GM21447 (cell line): ENCODE measurements around the gene TEX52.

ENCODE experiments used
- ATAC-seq: cut with Tn5 transposase; IDR thresholded peaks from one replicate; pipeline ENCODE4 v1.9.1; 2021; ENCODE audit not compliant: unreplicated experiment

TEX52 gene

DNA sequence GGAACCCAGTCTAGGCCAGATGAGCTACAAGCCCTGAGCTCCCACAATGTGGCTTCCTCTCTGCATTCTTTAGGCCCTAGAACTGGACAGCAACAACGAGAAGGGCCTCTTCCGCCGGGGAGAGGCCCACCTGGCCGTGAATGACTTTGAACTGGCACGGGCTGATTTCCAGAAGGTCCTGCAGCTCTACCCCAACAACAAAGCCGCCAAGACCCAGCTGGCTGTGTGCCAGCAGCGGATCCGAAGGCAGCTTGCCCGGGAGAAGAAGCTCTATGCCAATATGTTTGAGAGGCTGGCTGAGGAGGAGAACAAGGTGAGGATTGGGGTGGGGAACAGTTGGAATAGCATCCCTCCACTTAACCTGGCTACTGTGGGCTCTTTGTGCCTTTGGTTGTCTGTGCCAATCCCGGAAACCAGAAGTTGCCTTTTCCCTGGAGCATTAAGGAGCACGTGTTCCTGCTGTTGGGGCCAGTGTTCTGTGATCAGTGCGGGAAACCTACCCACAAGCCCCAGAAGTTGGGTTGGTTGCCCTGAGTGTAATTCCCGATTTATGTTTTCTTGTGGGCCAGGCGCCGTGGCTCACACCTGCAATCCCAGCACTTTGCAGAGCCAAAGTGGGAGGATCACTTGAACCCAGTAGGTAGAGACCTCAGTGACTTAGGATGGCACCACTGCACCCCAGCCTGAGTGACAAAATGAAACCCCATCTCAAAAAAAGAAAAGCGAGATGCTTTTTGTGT, 55.6 kb downstream of the TEX52 start:
- no peak for ATAC-seq

DNA sequence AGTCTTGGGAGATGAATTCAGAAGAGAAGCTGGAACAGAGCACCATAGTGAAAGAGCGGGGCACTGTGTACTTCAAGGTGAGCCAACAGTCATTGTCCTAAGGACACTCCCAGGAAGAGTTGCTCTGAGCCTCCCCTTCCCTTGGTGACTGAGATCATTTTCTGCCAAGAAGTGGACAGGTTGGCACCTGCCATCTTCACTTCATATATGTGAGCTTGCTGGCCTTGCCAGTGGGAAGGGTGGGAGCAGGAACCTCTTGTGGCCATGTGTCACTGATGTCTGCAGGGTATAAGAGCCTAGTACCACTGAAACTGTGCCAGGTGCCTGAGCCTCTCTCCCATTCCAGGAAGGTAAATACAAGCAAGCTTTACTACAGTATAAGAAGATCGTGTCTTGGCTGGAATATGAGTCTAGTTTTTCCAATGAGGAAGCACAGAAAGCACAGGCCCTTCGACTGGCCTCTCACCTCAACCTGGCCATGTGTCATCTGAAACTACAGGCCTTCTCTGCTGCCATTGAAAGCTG, 56.7 kb downstream of the TEX52 start:
- ATAC-seq: no peak
